Fibroblast of skin of back (primary cell): ENCODE results near the gene ALOXE3. TPM values are rescaled to one million over a fixed set of nuclear protein-coding genes. Genes with fewer than 3 reads are reported as not detected.

Experiments
- DNase-seq: peaks from one replicate; pipeline ENCODE4 v3.0.0-alpha.2; 2013
- polyA plus RNA-seq, 2 experiments: library from polyadenylated mRNA; unstranded; fragments of 120-200 nt; gene quantifications; one replicate each; pipeline ENCODE4 v1.2.1, GENCODE V29; 2013; ENCODE audit not compliant: insufficient read length in 2 of 2

The ALOXE3 gene
- polyA plus RNA-seq (2013, experiment 1 of 2; ENCODE audit: insufficient read length) = 0.06 TPM
- polyA plus RNA-seq (2013, experiment 2 of 2; ENCODE audit: insufficient read length) = 0.13 TPM

GRCh38 chr17:8117980-8118768, at the start of gene ALOXE3:
ALOXE3 (minus strand) TSS chr17:8118514; CDS start chr17:8117990, 524 bp downstream.
- peak; percentile 60 for DNase-seq

- DNase-seq = no peak
These were observed 49.2 kb upstream of the ALOXE3 start for GRCh38 chr17:8167526-8167925.

- no peak for DNase-seq
These were observed 48.4 kb upstream of the ALOXE3 start for GRCh38 chr17:8166731-8167130.

GRCh38 chr17:8164815-8165131, 46.5 kb upstream of the ALOXE3 start:
- DNase-seq = no peak

- peak; percentile 72 for DNase-seq
These were observed 45.9 kb upstream of the ALOXE3 start for GRCh38 chr17:8163978-8164814.

- DNase-seq = no peak
These were observed 45.0 kb upstream of the ALOXE3 start for GRCh38 chr17:8162997-8163977.

GRCh38 chr17:8162233-8162996, 44.1 kb upstream of the ALOXE3 start, which contains the start of gene VAMP2:
VAMP2 (minus strand) TSS chr17:8162948; CDS start chr17:8162879, 69 bp downstream.
- peak; percentile 69 for DNase-seq

GRCh38 chr17:8161289-8162232, 43.2 kb upstream of the ALOXE3 start:
- DNase-seq = no peak

- no peak for DNase-seq
These were observed 42.5 kb upstream of the ALOXE3 start for GRCh38 chr17:8160741-8161221.

GRCh38 chr17:8160224-8160577, 41.9 kb upstream of the ALOXE3 start:
- no peak for DNase-seq

GRCh38 chr17:8159459-8160223, 41.3 kb upstream of the ALOXE3 start:
- no peak for DNase-seq

GRCh38 chr17:8159032-8159400, 40.7 kb upstream of the ALOXE3 start:
- DNase-seq = no peak

- peak; percentile 82 for DNase-seq
These were observed 40.1 kb upstream of the ALOXE3 start for GRCh38 chr17:8158267-8159031.

- DNase-seq = peak; percentile 100
These were observed 38.1 kb upstream of the ALOXE3 start for GRCh38 chr17:8156246-8156992.

GRCh38 chr17:8155996-8156245, 37.6 kb upstream of the ALOXE3 start:
- no peak for DNase-seq

GRCh38 chr17:8155231-8155995, 37.1 kb upstream of the ALOXE3 start:
- no peak for DNase-seq

- no peak for DNase-seq
These were observed 36.4 kb upstream of the ALOXE3 start for GRCh38 chr17:8154608-8155155.
